C4-2B (cell line): ENCODE measurements around the gene ARRDC4.

ENCODE experiments used
- H3K27ac ChIP-seq: fragments of 450-650 bp; 2 replicates; pipeline ENCODE4 v1.5.1; 2017
- CTCF ChIP-seq: fragments of 450-650 bp; conservative IDR thresholded peaks from 2 replicates; pipeline ENCODE4 v1.5.1; 2017; ENCODE audit warnings: mild to moderate bottlenecking
- ZFX ChIP-seq: fragments of 450-650 bp; IDR thresholded peaks from 2 replicates; pipeline ENCODE4 v1.6.1; 2017

The ARRDC4 gene

DNA sequence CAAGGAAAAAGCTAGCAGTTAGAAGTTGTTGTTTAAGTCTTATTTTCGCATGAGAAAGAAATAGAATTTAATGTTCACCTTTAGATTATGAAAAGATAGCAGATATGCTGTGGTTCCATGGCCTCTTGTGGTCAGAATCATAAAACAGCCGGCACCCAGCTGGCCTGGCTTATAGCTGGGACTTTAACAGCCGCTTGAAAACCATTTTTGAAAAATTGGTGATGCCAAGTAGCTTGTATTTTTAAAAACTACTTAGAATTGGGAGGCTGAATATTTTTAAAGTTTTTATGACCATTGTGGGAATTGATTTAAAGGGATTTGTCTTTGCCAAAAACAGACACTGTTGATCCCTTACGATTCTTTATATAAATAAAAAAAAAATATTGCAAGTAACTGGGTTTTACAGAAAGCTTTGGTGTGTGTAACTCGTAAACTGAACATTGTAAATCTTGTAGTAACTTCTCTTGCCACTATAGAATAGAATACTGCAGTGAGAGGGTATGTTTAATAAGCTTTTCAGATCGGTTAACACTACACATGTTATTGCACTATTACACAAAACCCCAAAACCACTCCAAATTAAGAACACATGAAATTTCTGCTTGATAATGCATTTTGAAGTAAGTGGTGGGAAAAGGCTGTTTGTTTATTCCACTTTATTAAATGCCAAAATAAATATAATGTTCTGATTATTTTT lies 6.6 kb downstream of the ARRDC4 start:
- TF ChIP-seq ZFX (no peak), CTCF (no peak)
- no peak overlapping the region for H3K27ac ChIP-seq

- no peak overlapping the region for H3K27ac ChIP-seq
Observed at GRCh38 chr15:97967881-97968280, 7.4 kb downstream of the ARRDC4 start.

DNA sequence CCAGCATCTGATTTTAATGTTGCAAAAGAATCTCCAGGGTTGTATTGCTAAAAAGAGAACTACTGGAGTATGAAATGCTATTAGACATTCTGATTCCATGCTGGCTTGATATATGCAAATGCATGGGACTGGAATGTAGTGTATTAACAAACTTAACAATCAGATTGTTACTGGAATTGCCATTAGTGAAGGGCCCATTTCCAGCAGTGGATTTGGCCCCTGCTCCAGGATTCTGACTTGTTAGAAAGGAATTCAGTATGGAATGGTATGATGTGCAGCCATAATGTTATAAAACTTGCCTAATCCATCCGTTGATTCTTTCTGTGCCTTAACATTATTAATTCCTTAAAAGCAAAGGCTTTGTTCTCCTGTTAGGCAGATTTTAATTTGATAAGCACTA lies 7.9 kb downstream of the ARRDC4 start:
- no peak overlapping the region for H3K27ac ChIP-seq
- TF ChIP-seq CTCF, result no peak
- TF ChIP-seq ZFX, result no peak

More at GRCh38 chr15:97967881-97968280, 7.4 kb downstream of the ARRDC4 start:
- no peak for TF ChIP-seq ZFX

GRCh38 chr15:97972366-97972765 lies 11.9 kb downstream of the ARRDC4 start:
- TF ChIP-seq ZFX, result no peak
- no peak for TF ChIP-seq CTCF
- no peak overlapping the region for H3K27ac ChIP-seq

- H3K27ac ChIP-seq, result no peak overlapping the region
- TF ChIP-seq ZFX, result no peak
- TF ChIP-seq CTCF, result no peak
Observed at GRCh38 chr15:97976129-97976528, 15.6 kb downstream of the ARRDC4 start.

DNA sequence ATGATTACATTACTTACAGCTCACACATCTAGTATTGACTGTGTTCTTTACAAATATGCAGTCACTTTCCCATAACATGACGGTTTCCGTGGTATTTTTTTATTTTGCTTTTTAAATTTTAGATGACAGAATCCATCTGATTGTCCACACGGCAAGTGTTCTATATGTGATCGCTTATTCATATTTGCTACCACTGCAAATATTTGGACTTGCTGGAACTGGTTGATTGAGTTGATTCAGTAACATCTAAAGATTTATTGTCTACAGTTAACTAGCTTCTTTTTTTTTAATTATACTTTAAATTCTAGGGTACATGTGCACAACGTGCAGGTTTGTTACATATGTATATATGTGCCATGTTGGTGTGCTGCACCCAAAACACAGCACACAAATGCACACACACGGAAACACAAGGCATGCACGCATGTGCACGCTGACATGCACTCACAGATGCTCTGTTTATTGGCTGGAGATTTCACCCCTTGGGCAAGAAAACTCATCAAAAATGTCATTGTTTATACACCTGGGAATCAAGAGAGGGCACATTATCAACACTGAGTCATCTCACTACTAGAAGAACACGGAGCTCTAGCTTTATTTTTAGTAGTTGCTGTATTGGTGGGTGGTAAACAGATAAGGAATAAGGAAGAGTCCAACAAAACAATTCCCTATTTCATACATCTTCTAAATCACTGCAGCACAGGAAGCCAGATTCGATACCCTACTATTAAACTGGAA lies 16.4 kb downstream of the ARRDC4 start:
- no peak overlapping the region for H3K27ac ChIP-seq
- TF ChIP-seq CTCF, result no peak
- no peak for TF ChIP-seq ZFX

- no peak overlapping the region for H3K27ac ChIP-seq
- TF ChIP-seq ZFX, result no peak
- no peak for TF ChIP-seq CTCF
Observed at GRCh38 chr15:97977734-97978133, 17.2 kb downstream of the ARRDC4 start.
